NOMO-1 treated with dmso at 0.1 percent for 144 hours (cell line): ENCODE data around the gene TMX2.

Source experiments
- DNase-seq: peaks from one replicate; lab custom pipeline; 2025; ENCODE audit not compliant: unreplicated experiment; lab: John Stamatoyannopoulos, UW

The TMX2 gene

DNA sequence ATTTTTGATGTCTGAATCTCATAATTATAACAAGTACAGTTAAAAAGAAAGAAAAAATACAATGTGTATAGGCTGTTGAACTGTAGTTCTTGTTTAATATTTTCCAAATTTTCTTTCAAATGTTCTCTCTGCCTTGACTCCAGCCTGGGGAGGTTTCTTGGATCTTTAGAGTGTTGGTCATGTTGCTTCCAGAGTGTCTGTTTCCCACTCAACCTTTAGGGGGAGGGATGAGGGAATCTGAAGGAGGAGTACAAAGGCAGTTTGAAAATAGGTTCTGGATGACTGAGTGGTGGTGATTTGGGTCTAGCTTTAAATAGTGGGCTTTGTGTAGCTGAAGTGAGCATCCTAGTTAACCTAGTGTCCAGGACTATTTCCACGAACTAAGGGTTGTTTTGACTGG, 51.2 kb downstream of the TMX2 start:
- no peak for DNase-seq

DNA sequence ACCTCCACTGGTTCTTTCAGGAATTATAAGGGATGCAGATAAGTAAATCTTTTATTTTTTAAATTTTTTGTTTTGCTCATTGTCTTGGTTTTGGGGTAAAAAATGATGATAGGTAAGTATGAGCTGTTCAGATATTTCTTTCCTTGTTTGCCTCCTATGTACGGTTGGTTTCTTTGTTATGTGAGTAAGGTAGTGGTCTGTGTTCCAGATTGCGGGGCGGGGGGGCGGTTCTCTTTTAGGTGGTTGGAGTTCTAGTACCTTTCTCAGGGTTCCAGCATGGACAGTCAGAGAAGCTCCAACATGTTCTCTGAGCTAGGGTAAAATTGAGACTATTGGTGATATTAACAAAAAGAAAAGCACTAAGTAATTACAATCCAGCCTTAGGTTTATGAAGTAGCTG, 51.6 kb downstream of the TMX2 start:
- no peak for DNase-seq

DNA sequence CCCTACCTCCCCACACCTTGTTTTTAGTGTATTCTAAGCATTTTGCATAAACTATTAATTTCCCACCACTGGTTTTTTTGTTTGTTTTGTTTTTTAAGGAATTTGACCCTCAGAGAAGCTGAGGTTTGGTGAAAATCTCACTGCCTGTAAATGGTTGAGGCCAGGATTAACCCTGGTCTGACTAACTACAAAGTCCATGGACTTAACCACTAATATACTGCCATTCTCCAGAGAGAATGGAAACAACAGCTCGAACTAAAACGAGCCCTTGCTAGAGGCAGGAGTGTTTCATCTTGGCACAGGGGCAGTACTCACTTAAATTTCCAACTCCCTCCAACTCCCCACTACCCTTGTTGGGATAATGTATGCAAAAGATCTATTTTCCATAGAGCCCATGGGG, 52.2 kb downstream of the TMX2 start:
- DNase-seq: no peak

DNA sequence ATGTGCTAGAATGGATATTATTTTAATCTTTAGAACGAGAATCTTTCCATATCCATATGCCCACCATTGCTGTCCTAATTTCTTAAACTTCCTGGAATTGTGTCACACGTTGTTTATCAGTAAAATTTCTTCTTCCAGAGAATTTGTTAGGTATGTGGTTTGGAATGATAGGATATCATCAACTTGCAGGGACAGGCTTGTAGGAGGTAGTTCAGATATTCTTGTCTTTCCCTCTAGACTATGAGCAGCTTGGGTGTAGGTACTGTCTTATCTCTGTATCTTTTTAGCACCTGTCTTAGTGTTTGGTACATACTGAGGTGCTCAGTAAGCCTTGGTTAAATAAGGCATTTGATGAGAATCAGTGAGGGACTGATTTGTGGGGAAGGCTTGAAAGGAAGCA, 52.6 kb downstream of the TMX2 start:
- no peak for DNase-seq

DNA sequence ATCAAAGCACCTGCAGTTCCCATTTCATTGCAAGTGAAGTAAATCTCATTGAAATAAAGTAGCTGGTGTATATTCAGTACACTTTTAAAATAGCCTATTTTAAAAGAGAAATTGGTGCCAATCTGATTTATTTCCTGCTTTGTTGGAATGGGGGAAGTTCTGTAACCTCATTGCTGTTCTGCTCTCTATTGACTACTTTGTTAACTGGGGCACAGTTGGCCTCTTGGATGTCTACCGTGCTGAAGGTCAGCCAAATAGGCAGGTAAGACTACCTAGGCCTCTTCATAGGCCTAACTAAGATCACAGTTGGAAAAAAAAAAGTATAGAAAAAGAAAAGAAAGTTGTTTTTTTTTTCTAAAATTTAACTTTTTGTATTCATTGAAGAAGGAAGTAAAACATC, 58.4 kb downstream of the TMX2 start:
- no peak for DNase-seq

DNA sequence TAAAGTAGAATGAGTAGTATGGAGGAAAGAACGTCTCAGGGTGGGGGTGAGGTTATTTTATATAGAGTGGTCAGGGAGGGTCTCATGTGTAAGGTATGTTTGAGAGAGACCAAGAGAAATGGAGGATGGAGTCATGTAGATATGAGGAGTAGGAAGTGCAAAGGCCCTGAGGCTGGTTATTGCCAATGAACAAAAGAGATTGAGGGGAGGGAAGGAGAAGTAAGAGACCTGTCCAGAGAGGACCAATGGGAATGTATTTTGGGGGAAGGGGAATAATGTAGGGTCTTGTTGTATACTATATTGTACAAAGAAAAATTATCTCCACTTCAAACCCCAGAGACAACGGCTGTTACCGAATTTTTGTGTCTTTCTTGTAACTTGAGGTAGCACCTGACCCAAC, 59.0 kb downstream of the TMX2 start:
- no peak for DNase-seq

DNA sequence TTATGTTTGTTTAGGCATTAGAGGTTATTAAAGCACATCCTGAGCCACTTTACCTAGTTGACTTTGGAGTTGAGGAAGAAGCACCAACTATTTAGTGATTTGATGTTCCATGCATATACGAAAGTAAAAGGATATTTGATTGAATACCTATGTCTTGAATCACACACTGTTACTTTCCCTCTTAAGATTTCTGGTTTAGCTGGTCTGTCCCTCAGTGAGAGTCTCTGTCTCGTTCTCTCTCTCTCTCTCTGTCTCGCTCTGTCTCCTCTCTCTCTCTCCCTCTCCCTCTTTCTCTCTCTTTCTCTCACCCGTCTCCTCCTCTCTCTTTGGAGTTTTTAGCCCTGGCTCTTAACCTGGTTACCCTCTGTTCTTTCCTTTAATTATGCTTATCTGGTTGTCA, 60.2 kb downstream of the TMX2 start:
- DNase-seq: no peak

DNA sequence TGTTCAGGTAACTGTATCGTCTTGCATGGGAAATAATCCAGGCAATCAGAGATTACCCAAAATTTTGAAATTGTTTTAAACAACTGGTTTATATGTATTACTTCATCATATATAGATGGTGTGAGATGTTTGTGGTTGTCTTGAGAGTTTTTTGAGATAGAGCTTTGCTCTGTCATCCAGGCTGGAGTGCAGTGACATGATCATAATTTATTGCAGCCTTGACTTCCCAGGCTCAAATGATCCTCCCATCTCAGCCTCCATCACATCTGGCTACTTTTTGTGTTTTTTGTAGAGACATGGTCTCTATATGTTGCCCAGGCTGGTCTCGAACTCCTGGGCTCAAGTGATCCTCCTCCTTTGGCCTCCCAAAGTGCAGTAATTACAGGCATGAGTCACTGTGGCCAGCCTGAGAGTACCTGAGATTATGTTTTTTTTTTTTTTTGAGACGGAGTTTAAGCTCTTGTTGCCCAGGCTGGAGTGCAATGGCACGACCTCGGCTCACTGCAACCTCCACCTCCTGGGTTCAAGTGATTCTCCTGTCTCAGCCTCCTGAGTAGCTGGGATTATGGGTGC, 60.7 kb downstream of the TMX2 start:
- no peak for DNase-seq

DNA sequence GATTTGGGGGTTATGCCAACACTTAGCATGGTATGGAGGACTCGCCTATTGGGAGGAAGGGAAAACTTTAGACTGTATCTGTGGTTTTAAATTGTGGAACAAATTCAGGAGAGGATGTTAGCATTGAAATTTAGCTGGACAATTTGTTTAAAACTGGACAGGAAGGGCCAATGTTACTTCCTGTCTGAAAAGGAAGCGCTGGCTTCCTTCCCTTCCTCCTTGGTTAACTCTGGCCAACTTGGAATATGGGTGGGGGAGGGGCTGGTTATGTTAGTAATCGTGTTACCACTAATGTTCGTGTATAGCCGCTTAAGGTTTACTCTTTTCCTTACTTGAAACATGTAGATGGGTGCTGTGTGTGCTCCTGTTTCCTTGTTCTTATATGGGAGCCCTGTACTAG, 63.1 kb downstream of the TMX2 start:
- DNase-seq: no peak

DNA sequence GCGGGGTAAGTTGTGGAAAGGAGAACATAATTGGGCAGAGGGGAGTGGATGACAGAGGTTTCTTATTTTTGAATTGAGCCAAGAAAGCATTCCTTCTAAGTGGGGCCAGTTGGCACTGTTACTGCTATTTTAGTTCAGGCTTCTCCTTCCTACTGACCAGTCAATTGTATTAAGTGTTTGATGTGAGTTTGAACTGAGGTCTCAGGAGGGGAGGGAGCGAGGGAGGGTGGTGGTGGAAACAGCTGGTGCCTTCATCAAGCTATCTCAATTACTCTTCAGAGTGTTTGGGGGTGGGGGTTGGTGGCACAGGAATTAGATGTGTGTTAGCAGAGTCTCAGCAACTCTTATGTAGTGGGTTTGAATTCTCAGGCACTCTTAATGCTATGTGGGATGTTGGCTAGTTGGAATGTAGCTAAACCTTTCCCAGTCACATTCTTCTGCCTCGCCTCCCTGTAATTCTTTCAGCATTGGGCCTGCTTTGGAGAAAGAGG, 63.7 kb downstream of the TMX2 start:
- no peak for DNase-seq

DNA sequence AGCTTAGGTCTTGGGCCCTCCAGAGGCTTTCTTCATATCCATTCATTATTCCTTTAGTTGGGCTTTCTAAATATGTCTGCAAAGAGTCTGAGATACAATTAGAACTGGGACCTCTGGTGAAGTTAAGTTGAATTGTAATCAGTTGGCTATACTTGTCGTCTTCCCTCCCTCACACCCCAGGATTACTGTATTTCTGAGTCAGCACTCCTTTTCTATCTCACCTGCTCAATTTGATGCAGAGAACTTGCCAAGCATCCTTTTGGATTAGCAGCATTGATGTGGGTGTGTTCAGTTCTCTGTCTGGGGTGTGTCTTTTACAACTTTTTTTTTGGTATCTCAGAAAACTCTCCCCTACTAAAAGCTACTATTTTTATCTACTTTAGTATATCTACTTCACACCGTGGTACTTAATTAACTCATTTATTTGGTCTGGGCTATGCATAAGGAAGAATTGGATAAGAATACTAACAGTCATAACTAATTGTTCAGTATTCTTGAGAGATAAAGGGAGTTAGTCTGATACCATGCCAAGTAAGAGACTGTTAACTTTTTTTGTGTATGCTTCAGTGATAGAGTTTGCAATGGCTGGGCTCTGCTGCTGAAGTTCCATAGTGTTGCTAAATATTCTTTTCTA, 64.3 kb downstream of the TMX2 start:
- DNase-seq: no peak

DNA sequence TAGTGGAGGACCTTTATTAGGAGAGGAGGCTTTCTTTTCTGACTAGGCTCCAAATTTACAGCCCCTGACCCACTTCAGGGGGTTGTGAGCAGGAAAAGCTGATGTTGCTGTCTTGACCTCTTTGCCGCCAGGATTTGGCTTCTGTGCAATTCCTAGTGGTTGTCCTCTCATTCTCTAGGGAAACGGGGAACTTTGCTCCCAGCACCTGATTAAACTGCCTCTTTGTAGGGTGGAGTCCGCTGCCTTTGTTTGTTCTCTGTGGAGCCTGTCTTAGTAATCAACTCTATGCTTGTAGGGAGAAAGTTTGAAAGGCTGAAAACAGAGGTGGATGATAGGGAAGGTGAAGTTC, 65.5 kb downstream of the TMX2 start:
- DNase-seq: no peak

DNA sequence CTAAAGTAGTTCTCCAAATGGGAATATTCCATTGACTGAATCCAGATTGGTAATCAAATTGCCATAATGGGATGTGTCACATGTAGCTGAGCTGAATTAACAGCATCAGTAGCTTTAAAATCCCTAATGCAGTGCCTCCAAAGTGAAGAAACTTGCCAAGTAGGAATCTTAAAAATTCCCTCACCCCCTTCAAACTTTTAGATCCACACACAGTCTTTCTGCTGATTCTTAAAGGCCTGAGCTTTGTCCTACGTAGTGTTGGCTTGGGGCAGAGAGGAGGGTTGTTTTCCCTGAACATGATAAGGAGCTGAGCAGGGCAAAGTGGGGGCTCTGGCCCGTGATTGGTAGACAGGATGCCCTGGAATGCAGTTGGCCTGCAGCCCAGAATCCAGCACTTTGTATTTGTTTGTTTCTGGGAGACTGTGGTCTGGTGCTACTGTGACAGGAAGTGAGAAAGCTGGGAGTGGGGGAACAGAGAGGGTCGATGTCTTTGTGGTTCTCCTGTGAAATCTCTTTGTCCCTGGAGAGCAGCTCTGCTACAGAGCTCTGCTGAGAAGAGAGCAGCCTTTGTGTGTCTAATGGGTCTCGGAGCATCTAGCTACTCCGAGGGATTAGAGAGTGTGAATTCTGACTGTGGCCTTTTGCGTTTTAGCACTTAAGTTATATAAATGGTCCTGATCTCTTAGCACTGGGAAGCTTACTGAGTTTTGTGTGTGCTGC, 66.1 kb downstream of the TMX2 start:
- no peak for DNase-seq

DNA sequence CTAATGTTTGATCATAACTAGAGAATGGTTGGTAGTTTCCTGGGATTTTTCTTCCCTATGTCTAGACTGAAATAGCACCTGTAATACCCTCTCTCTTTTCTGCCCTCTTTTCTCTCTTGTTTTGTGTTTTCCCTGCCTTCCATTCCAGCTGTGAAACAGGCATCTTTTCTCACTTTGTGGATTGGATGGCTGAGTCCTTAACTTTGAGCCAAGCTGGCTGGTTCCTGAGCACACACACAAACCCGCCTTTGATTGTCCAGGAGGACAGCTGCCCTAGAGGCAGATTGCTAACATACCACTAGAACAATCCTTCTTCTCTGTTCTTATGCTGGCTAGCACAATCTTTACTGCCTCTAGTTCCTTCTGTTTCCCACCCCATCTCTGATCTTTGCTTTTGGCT, 66.9 kb downstream of the TMX2 start:
- no peak for DNase-seq

DNA sequence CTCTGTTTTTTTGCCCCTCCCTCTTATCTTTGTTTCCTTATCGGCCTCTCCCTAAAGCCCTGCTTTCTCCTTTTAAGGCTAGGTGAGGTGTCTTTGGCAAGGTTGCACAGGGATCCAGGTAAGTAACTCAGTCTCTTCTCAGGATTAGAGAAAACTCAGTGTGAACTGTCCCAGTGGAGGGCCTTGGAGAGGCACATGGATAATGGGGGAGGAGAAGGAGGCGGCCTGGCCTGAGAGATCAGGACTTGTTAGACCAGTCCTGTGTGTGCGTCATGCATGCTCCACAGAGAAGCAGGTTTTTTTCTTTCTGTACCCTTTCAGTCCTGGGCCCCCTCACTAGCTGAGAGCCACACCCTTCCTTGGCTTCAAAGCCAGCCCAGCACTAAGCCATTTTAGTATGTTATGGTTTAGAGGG, 69.1 kb downstream of the TMX2 start:
- DNase-seq: no peak

DNA sequence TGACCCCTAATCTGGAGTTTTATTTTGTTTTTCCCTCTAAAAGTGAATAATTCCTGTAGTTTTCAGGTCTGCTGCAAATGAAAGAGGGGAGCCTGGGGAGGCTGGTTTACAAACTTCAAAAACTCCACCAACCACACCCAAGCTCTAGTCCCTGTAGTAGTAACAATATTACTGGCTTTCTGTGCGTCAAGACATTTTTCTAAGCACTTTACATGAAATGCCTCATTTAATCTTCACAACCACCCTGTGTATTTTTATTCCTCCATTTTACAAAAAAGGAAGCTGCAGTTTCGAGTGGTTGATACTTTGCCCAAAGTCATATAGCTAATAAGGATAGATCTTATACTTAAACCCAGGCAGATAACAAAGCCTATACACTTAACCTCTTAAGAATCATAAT, 72.7 kb downstream of the TMX2 start:
- no peak for DNase-seq

DNA sequence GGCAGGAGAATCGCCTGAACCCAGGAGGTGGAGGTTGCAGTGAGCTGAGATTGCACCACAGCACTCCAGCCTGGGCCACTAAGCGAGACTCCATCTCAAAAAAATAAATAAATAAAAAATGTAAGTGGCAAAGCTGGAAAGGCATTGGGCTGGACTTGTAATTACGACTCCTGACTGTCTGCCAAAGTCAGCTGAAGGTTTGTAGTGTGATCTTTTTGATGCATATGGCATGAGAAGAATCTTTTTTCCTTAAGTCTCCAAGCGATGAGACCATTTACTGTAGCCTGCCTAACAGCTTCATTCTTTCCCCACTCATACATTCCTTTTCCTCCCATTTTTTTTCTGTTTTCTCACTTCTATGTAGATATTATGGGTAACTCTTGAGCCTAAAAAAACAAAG, 74.0 kb downstream of the TMX2 start:
- DNase-seq: no peak

DNA sequence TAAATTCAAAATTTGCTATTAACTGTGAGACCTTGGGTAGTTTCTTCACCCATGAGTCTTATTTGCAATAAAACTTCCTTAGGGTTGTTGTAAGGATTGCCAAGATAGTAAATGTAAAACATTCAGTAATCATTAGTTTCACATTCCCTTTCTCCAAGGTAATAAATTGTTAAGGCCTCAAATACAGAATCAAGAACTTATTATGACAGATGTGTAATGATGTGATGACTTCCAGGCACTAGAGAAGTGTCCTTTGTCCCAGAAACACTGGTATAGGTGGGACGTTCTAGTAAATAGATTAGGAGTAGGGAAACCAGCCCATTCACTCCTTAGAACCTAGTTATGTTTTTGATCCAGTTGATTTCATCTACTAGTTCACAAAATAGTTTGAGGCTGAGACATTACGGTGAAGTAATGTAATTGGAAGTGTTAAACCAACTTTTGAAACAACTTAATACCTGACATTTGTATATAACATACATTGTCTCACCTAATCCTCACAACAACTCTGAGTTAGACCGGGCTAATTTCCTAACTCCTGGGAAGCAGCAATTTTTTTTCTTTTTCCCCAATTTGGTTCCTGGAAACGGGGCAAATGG, 74.7 kb downstream of the TMX2 start:
- DNase-seq: no peak

DNA sequence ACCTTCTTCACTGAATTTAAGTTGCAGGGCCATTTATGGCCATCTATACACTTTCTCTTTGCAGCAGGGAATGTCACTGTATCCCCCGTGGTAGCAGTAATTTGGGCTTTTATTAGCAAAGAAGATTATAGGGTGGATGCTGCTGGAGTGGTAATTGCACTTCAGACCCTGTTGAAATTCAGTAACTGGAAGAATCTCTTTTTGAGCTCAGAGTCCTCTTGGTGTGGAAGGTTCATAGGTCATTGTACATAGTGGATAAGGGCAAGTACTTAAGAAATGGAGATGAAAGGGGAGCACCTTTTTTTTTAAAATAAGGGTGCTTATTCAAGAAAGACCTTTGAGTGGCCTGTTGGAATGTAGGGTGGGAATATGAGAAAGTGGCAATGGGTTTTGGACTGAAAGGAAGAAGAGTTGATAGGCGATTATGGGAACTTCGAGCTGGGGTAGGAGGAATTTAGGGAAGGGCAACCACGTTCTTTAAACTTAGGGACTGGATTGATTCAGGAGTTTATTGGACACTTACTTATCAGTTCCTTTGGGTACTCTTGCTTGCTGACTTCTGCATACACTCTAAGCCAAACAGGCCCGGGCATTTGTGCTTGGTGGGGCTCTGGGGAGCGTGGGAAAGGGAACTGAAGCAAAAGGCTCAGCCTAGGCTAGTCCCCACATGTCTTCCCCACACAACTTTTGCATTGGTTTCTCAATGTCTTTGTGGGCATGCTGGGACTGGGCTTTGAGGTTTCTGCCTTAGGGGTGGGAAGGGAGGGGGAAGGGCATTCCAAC, 75.7 kb downstream of the TMX2 start:
- peak; percentile 86 for DNase-seq

DNA sequence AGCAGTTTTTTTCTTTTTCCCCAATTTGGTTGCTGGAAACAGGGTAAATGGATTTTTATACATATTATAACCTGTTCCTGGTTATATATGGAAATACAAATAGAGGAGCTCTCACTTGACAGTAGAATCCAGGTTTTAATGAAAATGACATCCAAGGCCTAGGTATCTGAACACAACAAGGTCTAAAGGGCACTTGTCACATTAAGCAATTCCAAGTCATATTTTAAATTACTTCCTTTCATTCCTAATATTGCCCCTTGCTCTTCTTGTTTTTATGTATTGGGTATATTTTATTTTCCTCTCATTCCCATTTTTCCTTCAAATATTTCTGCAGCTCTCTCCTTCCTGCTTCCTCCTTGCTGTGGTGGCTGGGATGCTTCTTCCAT, 76.3 kb downstream of the TMX2 start:
- no peak for DNase-seq
